HT1080 (cell line): ENCODE results near the gene PDCD6IP. TPM values are rescaled to one million over a fixed set of nuclear protein-coding genes. Genes with fewer than 3 reads are reported as not detected.

Source experiments
- total RNA-seq: library from RNA; depleted of rRNA; stranded (reverse); fragments of >200 nt; shearing (Covaris generic); gene quantifications from 2 replicates; pipeline ENCODE4 v1.2.3, GENCODE V29; 2014; rRNA removed

Gene PDCD6IP
- total RNA-seq, 1 experiment from 2014 or later, result 109 TPM

Other genes starting within 250 kb of the PDCD6IP start
- 39.7 and 74.2 TPM in 2 replicates for gene CLASP2, start 80.4 kb upstream of the PDCD6IP start, total RNA-seq